Femur (tissue), 1 donor: ENCODE results near the gene NAP1L1.
"Not testable (repeated sequence)": the region's sequence is repeated elsewhere in the genome, so short reads cannot be mapped to it uniquely, and the experiment has no call there.

Experiments used
- DNase-seq: peaks from one replicate; pipeline ENCODE4 v3.0.0-alpha.2; 2017

Gene NAP1L1

DNA sequence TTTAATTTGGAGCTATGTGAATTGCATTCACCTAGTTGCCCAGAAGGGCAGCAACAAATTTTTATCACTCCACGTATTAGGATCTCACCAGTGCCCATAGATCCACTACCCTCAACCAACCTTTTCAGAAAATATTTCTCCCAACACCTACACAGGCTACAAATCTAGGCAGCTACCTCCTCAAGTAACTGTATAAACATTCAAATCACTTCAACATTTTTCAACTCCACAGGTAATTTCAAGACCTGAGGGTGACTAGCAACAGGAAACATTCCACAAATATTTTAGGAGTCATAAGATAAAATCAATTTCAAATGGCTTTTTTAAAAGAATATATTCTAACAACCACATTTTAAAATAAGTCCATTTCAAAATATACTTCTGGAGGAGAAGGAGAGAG, 65.8 kb downstream of the NAP1L1 start:
- DNase-seq, result no peak

DNA sequence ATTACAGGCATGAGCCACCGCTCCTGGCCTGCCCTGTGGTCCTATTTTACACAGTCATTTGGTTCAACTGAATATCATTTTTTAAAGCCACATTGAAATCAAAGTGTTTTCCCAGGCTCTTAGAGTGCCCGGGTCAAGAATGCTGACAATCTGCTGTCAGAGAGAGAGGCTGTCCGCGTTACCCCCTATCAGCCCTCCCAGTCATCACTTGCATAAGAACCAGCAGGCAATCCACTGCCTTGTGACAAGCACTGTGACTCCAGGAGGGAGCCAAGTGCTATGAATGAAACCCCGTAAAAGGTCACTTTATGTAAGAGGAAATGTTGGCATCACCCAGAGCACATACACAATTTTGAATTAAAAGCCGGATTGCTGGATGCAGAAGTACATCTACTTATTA, 66.4 kb downstream of the NAP1L1 start:
- no peak for DNase-seq

DNA sequence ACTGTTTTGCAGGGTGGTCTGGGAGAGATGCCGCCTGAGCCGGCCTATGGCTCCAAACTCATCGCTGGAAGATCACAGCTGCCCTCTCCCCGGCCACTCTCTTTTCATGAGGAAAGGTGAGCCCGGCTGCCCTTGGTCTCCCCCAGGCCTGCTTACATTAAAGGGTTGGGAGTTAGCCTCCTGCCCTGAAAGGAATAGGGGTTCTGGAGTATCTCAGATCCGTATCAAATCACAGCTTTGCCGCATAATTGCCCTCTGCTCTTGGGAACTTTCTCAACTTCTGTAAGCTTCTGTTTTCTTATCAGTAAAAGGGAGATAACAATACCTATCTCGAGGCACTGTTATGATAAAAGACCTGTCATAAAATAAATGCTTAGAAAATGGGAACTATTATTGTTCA, 70.5 kb downstream of the NAP1L1 start:
- no peak for DNase-seq

DNA sequence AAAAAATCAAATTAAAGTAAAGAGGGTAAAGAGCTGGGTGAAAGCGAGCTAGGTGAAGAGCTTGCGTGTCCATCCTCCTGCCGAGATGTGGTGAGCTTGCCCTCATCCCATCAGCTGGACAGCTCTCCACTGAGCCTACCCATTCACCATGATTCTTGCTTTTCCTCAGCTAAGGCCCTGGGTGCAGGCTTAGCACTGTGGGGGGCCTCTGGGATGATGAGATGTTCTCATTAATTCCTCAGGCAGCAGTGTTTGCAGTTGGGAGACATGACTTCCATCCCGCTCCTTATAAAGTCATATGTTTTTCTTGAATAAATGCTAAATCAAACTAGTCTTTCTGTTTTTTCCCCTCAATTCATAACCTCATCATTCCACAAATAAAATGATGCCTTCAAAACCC, 70.9 kb downstream of the NAP1L1 start:
- DNase-seq, result no peak

DNA sequence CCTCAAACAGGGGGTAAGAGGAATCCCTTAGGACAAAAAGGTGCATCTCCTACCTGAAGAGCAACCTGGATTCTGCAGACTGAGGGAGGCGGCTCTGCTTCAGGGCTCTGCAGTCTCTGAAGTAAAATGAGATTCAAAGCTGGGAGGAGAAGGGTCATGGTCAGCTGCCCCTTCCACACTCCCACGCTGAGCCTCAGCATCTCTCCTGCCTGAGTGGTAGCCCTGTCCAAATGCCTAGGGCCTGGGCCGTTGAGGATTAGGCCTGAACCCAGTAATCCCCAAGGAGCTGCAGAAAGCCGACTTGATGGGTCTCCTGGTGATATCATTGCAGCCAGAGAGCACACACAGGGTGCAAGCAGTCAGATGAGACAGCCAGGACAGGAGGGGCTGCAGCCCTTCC, 71.8 kb downstream of the NAP1L1 start:
- no peak for DNase-seq

DNA sequence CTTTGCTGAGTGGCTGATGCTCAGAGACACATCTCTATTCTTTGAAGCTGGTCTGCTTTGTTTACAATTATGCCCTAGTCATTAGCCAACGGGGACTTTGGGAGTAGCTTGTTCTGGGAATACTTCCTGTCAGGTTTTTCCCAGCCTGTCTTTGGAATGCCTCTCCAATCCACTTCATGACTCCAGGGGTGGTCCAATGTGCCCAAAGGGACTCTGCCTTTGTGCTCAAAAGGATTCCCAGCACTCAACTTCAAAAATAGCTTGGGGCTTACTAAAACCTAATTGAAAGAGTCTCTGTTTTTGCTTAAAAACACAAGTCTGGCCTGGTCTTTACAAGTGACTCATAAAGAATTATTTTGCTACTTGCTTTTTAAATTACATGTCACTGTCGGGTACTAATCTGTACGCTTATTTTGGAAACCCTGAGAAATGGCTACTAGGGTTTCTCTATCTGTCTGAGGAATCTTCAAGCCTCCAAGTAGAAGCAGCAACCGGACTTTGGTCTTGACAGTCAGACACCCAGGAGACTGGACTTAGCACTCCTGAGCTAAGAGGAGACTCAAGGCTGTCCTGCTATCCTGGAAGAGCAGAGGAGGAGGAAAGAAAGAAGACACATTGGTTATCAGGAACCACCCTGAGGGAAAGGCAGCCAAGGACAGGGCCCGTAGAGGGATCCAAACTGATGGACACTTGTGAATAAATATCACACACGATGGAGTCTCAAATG, 73.6 kb downstream of the NAP1L1 start:
- DNase-seq, result no peak

DNA sequence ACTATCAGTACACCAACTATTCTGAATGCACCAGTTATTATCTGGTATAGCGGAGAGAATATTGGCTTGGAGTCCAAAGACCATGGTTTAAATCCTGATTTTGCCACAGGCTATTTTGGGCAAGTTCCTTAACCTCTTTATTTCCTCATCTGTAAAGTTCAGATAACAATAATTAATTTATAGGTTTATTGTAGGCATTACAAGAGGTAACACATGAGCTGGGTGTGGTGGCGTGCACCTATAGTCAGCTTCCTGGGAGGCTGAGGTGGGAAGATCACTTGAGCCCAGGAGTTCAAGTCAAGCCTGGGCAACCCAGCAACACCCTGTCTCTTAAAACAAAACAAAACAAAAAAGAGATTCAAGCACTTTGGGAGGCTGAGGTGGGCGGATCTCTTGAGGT, 76.1 kb downstream of the NAP1L1 start:
- no peak for DNase-seq

DNA sequence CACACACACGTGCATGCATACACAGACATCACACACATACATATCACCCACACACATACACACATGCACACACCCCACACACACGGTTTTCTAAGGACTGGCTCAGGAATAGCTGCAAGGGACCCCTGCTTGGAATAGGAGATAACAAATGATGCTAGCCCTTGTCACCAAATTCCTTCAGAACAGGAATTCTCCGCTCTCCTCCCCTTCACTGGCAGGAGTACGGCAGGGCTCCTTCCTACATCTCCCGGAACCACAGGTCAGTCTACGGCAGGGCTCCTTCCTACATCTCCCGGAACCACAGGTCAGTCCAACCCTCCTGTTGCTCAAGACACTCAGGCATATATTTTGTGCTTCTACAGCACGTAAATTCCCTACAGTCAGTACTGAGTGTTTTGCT, 76.8 kb downstream of the NAP1L1 start:
- no peak for DNase-seq

DNA sequence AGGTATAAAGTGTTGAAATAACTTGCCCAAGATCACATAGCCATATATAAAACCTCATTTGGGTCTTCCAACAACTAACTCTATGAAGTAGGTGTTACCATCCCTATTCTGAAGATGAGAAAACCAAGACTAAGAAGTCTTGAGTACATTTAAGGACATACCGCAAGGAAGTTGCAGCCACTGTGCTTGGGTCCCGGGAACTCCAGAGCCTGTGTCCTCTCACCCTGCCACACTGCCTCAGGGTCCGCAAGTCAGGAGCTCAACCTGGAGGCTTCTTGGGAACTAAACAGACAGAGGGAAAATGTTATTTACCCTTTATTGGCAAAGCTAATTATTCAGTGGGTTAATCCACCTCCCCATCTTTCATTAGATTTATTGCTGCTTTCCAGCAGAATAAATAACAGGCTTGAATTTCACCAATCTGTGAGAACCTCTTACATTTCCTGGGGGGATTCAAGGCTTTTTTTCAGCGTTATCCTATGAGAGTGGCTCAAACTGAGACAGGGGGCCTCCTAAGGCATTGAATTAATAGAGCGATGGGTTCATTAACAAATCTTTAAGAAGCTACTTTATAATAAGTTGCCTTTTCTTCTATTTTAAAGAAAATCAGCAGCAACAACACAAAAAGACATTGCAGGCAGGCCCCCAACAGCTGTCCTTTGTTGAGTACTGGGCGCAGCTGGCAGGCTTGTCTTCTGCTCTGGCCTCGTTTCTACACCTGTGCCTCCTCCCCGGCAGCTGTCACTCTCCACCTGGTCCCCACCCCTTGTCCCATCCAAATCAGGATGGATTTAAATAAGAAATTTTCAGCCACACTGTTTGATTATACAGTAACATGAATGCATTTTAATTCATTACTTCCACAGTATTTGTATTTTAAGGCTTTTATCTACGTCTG, 78.2 kb downstream of the NAP1L1 start:
- DNase-seq, result no peak

DNA sequence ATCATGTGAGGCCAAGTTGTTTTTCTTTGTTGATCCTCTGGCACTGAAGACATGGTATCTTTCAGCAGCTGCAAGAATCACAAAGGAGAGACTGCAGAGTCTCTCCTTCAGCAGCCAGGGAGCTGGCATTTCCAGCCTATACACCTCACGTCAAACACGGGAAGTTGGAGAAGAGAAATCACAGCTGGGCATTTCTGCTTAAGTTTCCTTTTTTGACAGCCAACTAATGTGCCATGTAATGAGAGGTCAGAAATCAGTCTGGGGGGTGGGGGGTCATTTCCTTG, 81.2 kb downstream of the NAP1L1 start:
- no peak for DNase-seq

DNA sequence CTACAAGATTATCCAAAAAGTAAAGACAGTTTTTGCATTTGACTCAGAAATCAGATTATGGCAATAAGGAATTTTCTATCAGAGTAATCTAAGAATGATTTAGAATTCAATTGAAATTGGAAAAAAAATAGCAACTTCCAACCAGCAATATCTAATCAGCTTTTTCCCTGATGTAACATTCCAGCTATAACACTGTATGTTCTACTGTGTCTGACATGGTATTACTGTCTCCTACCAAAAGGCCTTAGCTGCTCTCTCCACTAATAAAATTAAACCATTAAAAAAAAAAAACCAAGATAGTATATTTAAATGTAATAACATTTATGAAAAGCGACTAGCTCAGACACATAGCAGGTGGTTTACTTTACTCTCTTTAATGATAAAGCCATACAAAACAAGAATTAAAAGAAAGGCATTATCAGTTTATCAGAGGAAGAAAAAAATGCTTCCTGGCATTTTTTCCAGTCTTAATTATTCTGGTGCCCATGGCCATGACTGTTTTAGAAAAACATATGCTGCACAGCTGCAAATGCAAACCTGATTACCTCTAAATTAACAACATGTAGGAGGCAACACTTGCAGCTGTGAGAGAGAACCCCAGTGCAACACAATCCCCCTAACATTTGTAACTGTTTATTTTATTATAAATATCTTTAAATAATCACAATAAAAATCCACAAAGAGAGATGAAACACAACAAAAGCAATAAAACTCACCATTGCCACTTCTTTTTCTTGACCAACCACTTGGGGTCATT, 81.7 kb downstream of the NAP1L1 start:
- DNase-seq, result no peak

DNA sequence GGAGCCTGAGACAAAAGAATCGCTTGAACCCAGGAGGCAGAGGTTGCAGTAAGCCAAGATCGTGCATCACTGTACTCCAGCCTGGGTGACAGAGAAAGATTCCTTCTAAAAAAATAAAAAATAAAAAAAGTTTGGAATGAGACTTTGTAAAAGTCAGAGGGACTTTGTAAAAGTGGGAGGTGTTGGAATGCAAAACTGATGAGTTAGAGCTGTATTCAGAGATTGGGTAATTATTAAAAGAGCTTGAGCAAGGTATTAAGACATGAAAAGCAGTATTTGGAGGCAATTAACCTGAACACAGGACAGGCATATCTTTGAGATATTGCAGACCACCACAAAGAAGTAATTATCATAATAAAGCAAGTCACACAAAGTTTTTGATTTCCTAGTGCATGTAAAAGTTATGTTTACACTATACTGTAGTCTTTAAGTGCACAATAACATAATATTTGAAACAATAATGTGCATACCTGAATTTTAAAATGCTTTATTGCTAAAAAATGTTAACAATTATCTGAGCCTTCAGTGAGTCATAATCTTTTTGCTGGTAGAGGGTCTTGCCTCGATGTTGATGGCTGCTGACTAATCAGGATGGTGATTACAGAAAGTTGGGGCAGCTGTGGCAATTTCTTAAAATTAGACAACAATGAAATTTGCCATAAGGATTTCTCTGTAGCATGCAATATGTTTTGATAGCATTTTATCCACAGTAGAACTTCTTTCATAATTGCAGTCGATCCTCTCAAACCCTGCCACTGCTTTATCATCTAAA, 86.0 kb downstream of the NAP1L1 start:
- DNase-seq, result no peak

DNA sequence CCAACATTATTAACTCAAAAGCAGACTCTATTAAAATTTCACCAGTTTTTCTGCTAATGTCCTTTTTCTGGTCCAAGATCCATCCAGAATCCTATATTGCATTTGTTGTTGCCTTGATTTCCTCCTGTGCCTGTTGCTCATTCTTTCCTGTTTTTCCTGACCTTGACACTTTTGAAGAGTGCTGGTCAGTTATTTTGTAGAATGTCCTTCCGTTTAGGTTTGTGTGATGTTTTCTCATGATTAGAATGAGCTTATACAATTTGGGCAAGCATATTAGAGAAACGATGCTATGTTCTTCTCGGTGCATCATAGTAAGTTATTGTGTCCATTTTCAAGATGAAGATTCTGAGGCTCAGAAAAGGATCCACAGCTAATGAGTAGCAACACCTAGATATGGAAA, 86.8 kb downstream of the NAP1L1 start:
- no peak for DNase-seq

DNA sequence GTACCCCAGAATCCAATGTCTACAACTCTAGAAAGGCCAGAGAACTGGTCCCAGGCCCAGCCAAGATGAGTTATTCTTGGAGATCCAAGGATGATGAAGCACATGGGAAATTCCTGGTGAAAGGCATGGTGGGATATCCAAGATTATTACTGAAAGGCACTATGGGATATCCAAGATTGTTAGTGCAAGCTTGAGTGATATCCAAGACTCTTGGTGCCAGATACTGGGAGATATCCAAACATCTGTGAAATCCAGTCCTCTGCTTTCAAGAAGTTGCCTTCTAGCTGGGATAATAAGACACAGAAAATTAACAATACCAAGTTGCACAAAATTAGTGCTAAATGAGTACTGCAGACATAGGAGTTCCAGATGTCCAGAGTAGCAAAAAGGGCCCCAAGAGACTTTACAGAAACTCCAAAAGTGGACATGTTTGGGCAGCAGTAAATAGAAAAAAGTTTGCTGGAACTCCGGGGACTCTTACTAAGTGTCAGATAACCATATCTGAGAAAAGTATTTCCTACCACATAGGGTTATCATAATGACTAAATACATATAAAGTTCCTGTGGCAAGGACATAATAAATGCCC, 87.5 kb downstream of the NAP1L1 start:
- DNase-seq, result no peak

DNA sequence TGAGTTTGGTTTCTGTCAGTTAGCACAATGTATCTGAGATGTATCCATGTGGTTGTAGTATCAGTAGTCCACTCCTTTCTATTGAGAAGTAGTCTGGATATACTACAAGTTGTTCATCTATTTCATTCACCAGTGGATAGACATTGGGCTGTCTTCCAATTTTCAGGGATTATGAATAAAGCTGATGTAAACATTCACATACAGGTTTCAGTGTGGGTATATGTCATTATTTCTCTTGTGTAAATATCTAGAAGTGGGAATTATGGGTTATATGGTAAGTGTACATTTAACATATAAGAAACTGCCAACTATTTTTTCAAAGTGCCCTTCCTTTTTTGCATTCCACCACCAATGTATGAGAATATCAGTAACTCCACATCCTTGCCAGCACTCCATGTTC, 88.8 kb downstream of the NAP1L1 start:
- no peak for DNase-seq

DNA sequence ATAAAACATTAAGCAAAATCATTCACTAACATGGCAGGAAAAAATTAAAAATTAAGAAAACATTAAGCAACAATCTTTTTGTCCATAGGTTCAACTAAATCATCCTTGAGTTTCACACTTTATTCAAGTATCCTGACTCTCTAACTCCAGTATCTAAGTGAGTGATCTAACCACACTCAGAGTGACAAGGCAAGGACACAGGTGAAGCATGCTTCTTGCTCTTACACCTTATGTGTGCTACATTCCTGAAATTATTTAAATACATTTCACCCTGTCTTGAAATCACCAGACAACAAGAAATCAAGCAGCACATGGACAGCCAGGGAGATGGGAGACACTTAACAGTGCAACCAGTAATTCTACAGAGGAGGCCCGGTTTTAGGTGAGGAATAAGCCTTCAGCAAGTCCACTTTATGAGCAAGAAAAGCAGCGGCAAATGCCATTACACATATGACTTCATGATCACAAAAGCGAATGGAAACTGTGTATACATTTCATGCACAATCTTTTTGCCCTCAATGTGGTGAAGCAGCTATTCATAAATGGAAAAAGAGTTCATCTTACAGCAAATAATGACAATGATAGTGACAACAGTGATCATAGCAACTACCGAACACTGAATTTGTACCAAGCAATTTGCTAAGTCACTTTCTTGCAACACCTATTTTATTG, 90.3 kb downstream of the NAP1L1 start:
- no peak for DNase-seq

DNA sequence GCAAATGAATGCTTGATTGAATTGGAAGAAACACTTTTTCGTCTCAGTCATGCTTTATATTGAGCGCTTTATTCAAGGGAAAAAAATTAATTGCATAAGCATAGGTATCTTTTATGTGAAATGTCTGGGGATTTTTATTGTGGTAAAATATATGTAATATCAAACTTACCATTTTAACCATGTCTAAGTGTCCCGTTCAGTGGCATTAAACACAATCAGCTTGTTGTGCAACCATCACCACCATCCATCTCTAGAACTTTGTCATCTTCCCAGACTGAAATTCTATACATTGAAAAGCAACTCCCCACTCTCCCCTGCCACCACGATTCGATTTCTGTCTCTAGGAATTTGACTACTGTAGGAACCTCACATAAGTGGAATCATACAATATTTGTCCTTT, 92.7 kb downstream of the NAP1L1 start:
- DNase-seq, result no peak

DNA sequence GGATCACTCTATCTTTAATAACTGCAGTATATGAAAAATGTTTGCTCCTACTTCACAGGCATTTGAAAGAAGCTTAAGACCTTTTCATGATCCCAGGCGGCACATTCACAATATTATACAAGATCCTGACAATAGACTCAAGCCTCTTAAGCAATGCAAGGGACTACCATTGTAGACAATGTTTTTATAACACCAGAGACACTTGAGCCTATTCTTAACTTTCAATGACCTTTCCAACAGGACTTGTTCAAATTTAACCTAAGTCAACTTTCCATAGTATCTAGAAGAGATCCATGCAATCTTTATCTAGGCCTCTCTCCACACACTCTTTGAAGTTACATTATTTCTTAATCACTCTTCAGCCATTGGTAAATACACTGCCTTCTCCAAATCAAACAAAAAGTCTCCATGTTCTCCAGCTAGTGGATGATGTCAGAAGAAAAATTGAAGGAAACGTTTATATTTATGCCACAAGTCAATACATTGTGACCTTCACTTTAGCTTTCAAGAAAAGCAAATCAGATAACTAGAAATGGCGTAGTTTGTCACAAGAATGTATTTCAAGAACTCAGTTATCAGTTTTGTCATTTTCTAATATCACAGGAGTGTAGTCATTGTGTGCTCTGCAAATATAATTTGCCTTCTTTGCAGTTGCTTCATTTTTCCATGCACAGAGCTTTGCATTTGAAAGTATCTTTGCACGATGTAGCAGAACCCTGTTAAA, 94.1 kb downstream of the NAP1L1 start:
- no peak for DNase-seq

DNA sequence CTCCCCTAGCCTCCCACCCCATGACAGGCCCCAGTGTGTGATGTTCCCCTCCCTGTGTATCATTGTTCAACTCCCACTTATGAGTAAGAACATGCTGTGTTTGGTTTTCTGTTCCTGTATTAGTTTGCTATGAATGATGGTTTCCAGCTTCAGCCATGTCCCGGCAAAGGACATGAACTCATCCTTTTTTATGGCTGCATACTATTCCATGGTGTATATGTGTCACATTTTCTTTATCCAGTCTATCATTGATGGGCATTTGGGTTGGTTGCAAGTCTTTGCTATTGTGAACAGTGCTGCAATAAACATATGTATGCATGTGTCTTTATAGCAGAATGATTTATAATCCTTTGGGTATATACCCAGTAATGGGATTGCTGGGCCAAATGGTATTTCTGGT, 96.8 kb downstream of the NAP1L1 start:
- DNase-seq, result not testable (repeated sequence)
